Measurements from ENCODE around the gene OTOS.

DNA sequence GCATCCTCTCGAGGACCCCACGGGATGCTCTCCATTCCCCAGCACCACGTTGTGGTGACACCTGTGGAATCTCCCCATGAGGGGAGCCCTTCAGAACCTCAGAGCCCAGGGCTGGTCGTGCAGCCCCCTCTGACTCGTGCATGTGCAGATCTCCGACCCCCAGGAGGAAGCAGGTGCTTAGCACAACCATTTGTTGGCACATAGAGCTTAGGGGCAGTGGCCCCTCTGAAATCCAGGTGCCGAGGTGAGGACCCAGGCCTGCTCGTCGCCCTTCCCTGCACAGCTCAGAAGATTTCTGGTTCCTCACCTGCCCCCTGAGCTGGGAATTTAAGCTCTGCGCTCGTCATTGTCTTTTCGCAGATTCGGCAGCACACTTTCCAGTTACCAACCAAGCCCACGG lies 1.3 kb upstream of the OTOS start:
- TF ChIP-seq EZH2 (IDR thresholded peaks at IDR 0.05; ENCODE audit: borderline replicate concordance, insufficient read depth, low read length, poor library complexity, severe bottlenecking): no peak
- TF ChIP-seq, protein P1, sequence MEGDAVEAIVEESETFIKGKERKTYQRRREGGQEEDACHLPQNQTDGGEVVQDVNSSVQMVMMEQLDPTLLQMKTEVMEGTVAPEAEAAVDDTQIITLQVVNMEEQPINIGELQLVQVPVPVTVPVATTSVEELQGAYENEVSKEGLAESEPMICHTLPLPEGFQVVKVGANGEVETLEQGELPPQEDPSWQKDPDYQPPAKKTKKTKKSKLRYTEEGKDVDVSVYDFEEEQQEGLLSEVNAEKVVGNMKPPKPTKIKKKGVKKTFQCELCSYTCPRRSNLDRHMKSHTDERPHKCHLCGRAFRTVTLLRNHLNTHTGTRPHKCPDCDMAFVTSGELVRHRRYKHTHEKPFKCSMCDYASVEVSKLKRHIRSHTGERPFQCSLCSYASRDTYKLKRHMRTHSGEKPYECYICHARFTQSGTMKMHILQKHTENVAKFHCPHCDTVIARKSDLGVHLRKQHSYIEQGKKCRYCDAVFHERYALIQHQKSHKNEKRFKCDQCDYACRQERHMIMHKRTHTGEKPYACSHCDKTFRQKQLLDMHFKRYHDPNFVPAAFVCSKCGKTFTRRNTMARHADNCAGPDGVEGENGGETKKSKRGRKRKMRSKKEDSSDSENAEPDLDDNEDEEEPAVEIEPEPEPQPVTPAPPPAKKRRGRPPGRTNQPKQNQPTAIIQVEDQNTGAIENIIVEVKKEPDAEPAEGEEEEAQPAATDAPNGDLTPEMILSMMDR (IDR thresholded peaks at IDR 0.05; ENCODE audit: poor library complexity, severe bottlenecking): no peak
- TF ChIP-seq, protein P2, sequence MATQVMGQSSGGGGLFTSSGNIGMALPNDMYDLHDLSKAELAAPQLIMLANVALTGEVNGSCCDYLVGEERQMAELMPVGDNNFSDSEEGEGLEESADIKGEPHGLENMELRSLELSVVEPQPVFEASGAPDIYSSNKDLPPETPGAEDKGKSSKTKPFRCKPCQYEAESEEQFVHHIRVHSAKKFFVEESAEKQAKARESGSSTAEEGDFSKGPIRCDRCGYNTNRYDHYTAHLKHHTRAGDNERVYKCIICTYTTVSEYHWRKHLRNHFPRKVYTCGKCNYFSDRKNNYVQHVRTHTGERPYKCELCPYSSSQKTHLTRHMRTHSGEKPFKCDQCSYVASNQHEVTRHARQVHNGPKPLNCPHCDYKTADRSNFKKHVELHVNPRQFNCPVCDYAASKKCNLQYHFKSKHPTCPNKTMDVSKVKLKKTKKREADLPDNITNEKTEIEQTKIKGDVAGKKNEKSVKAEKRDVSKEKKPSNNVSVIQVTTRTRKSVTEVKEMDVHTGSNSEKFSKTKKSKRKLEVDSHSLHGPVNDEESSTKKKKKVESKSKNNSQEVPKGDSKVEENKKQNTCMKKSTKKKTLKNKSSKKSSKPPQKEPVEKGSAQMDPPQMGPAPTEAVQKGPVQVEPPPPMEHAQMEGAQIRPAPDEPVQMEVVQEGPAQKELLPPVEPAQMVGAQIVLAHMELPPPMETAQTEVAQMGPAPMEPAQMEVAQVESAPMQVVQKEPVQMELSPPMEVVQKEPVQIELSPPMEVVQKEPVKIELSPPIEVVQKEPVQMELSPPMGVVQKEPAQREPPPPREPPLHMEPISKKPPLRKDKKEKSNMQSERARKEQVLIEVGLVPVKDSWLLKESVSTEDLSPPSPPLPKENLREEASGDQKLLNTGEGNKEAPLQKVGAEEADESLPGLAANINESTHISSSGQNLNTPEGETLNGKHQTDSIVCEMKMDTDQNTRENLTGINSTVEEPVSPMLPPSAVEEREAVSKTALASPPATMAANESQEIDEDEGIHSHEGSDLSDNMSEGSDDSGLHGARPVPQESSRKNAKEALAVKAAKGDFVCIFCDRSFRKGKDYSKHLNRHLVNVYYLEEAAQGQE (IDR thresholded peaks at IDR 0.05; ENCODE audit: borderline replicate concordance): no peak
- TF ChIP-seq POLR2AphosphoS5 (IDR thresholded peaks at IDR 0.05): no peak

All from neural cell (in vitro differentiated cells).